HCT116 (cell line): Measurements from ENCODE around the gene BTNL3.

ENCODE experiments used
- ATF3 ChIP-seq: IDR thresholded peaks from 2 replicates; pipeline ENCODE4 v1.6.1; 2012
- CTCF ChIP-seq, 3 experiments: fragments of 200-600 bp in 1 of 3; sonication (generic) in 1 of 3; IDR thresholded peaks in 2 of 3; conservative IDR thresholded peaks in 1 of 3; 2 replicates each; pipeline ENCODE4 v1.5.1; 2012 to 2017; ENCODE audit warnings: low read depth in 2 of 3, low read length in 2 of 3, antibody characterized with exemption in 1 of 3, borderline replicate concordance in 1 of 3, control low read depth in 1 of 3, mild to moderate bottlenecking in 1 of 3, mixed read lengths in 1 of 3, mixed run types in 1 of 3, moderate library complexity in 1 of 3; ENCODE audit not compliant: insufficient read depth in 1 of 3
- POLR2A ChIP-seq: IDR thresholded peaks from 2 replicates; pipeline ENCODE4 v1.7.0; 2011; ENCODE audit warnings: borderline replicate concordance; ENCODE audit not compliant: insufficient read depth, insufficient read length; ENCODE audit errors: extremely low read depth
- POLR2AphosphoS5 ChIP-seq: IDR thresholded peaks from 2 replicates; pipeline ENCODE4 v1.6.1; 2011; ENCODE audit warnings: mild to moderate bottlenecking, low read depth, low read length, moderate library complexity
- REST ChIP-seq: IDR thresholded peaks from 2 replicates; pipeline ENCODE4 v1.6.1; 2012; ENCODE audit warnings: low read depth
- ZFX ChIP-seq: fragments of 450-650 bp; IDR thresholded peaks from 2 replicates; pipeline ENCODE4 v1.6.1; 2017
- ZNF274 ChIP-seq: fragments of 200-500 bp; sonication (Bioruptor generic); IDR thresholded peaks from 2 replicates; pipeline ENCODE4 v1.6.1; 2014; ENCODE audit warnings: mild to moderate bottlenecking, low read depth, low read length, inconsistent platforms

GRCh38 chr5:181044662-181045305 lies 56.1 kb downstream of the BTNL3 start:
- TF ChIP-seq CTCF (IDR thresholded peaks at IDR 0.05 in 2 of 3, conservative IDR thresholded peaks at IDR 0.05 in 1 of 3; ENCODE audit: borderline replicate concordance in 1 of 3, insufficient read depth in 1 of 3, low read depth in 2 of 3, low read length in 2 of 3) (no peak), ZNF274 (no peak), ATF3 (no peak), POLR2AphosphoS5 (no peak), ZFX (no peak), POLR2A (no peak), REST (no peak)
